MV-4-11 (cell line): Measurements from ENCODE around the gene NT5DC1.
"Not testable (repeated sequence)": the region's sequence is repeated elsewhere in the genome, so short reads cannot be mapped to it uniquely, and the experiment has no call there.

Source experiments
- DNase-seq: peaks from one replicate; lab custom pipeline; 2025; lab: John Stamatoyannopoulos, UW

The NT5DC1 gene

DNA sequence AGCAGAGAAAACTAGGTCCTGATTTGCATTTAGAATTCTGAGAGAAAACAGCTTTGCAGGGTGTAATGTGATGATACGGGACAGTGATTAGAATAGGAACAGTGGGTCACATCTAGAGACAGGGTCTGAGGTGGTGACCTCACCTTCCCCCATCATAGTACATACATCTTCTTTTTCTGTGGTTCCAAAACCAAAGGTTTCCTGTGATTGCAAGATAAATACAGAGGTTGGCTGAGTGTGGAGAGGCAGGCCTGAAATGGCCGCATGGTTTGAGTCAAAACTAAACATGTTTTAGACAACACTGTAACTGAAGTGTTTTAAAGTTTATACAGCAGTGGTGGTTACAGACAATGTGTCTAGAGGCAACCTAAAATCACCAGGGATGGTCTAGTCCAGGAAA is 10.4 kb upstream of the NT5DC1 start:
- no peak for DNase-seq

DNA sequence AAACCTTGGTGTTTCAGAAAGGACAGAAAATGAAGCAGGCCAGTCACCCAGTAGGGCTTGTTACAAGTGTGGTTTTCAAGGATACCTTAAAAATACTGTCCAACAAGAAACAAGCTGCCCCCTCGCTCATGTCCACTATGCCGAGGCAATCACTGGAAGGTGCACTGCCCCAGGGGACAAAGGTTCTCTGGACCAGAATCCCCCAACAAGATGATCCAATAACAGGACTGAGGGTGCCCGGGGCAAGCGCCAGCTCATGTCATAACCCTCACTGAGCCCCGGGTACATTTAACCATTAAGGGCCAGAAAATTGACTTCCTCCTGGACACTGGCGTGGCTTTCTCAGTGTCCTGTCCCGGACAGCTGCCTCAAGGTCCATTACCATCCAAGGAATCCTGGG is 6.6 kb upstream of the NT5DC1 start:
- no peak for DNase-seq

DNA sequence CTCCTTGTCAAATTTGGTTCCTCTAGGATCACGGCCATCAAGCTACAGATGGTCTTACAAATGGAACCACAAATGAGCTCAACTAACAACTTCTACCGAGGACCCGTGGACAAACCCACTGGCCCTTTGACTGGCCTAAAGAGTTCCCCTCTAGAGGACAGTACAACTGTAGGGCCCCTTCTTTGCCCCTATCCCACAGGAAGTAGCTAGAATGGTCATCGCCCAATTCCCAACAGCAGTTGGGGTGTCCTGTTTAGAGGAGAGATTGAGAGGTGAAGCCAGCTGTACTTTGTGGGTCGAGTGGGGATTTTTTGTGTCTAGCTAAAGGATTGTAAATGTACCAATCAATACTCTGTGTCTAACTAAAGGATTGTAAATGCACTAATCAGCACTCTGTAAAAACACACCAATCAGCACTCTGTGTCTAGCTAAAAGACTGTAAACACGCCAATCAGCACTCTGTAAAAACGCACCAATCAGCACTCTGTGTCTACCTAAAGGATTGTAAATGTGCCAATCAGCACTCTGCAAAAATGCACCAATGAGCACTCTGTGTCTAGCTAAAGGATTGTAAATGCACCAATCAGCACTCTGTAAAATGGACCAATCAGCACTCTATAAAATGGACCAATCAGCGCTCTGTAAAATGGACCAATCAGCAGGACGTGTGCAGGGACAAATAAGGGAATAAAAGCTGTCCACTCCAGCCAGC is 4.4 kb upstream of the NT5DC1 start:
- DNase-seq, result not testable (repeated sequence)

DNA sequence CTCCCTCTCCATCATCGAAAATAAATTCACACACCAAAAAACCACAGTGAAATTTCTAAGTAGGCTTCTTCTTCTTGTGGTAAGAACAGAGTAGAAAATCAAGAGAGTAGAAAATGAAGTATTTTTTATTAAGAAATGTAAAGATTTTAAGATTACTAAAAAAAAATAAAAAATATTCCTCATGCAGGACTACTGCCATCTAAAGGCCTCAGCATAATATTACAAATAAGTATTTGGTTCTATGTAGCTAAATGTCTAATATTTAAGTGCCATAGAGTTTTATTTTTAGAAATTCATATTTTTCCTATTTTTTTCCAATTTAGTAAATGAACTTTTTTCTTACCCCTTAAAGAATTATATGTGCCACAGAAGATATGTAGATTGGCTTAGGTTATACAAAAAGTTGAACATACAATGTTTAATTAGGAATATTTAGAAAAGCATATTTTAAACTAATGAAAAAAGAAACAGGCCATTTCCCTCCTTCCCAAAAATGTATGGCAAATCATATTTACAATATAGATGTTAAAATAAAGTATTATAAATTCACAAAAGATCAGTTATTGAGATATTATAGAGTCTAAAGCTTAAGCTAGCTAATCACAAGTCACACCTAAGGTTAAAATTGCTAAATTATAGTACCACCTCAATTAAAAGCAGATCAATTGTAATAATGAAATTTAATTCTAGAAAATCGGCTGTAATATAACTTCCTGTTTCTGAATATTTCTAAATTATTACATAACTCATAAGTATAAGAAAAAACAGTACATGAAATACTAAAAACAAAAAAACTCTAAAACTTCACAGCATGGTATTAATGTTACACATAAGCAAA is 3.5 kb upstream of the NT5DC1 start:
- DNase-seq, result no peak

DNA sequence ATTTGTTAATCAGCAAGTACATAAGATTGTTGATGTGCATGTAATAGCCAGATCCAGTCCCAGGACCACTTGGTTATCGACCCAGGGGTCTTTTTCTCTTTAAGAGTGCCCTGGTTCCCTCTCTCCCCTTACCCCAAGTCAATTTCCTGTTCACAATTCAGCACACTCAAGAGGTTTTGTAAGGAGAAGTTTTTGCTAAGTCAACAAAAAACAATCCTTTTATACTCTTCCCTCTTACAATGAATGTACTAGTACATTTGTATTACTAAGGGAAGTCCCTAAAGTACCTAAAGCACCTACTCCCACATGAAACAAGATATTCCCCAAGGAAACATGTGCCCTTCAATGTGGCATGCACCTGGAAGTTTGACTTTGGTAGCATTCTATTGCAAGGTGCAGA is 1.6 kb upstream of the NT5DC1 start:
- DNase-seq, result no peak

DNA sequence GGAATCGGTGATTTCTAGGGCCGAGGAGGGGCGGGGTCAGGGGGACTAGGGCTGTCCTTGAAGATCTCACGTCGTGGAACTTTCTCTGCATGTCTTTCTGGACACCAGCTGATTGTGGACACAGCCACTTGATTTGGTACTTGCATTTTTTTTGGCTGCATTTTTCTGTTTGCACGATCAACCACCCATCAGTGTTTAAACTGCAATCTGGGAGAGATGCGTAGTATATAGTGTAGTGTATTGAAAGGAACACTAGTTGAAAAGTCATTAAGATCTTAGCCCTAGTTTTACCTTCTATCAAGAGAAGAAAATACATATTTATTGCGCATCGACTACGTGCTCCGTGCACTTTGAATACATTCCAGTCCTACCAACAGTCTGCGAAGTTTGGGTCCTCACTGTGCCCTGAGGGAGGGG is 657 bp downstream of the NT5DC1 start:
- DNase-seq, result no peak

DNA sequence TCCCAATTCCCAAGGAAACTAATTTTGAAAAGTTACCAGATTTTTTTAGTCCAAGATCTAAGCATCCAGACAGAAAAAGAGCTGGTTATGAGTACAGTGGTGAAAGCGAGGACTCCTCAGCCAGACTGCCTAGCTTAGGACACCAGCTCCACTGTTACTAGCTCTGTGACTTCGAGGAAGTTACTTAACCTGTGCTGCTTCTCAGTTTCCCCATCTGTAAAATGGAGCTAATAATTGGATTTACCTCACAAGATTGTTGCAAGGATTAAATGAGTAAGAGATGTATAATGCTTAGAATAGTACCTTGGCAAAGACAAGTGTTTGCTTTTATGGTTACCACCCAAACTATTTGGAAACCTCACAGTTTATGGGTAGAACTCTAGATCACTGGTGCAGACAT is 1.1 kb downstream of the NT5DC1 start:
- DNase-seq, result no peak

DNA sequence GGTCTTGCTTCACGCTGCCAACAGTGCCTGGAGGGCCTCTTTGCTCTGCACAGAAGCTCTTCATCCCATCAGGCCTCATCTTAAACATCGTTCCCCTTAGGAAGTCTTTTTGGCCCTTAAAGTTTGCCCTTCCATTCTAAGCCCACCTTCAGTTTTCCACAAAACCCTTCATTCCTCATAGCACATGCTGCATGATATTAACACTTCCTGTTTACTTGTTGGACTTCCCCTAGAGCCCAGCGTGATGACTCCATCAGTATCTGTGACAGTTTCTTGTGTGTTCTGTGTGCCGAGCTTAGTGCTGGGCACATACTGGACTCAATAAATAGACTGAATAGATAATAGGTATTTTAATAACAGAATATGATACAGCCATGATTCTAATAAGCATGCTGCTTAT is 2.2 kb downstream of the NT5DC1 start:
- no peak for DNase-seq

DNA sequence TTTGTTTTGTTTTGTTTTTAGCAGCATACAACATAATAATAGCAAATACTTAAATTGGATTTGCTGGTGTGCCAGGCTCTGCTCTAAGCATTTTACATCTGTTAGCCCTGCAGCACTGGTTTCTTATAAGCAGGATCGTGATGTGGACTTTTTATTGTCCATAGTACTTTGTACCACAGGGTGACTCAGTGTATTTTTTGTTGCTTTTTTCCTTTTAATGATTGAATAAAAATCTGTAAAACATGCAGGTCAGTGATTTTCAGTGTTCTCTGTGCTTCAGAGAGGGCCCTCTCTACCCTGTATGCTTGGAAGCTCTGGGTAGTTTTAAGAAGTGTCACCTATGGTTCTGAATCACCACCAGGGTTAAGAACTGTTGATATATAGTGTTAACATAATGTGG is 4.0 kb downstream of the NT5DC1 start:
- DNase-seq, result no peak

DNA sequence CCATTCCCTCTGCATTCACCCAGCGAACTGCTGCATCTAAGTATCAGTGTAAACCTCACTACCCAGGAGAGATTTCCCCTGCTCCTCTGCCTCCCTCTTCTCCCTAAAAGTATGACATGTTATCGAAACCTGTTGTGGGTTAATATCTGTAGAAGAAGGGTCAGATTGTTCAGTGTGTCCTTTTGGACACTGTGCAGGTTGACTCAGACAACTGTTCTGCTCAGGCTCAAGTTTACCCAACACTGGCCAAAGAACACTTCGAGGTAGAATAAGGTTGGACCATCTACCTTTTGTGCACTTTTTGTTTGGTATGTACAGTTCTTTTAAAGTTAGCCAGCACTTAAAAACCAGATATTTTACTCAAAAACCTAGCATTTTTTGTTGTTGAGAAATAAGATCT is 4.6 kb downstream of the NT5DC1 start:
- no peak for DNase-seq

DNA sequence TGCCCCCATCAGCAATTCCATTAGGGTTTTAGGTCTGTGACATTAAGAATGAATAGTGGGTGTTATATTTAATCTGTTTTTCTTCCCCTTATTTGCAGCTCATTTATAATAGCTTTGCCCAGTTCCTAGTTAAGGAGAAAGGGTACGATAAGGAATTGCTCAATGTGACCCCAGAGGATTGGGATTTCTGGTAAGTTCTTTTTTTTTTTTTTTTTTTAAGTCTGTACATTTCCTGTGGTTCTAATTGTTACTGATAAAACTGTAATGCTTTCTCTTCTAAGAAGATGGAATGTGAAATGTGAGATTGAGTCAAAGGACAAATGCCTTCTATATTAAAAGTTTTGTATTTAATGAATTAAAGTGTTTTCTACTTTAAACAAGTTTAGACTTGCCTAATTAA is 5.5 kb downstream of the NT5DC1 start:
- no peak for DNase-seq

DNA sequence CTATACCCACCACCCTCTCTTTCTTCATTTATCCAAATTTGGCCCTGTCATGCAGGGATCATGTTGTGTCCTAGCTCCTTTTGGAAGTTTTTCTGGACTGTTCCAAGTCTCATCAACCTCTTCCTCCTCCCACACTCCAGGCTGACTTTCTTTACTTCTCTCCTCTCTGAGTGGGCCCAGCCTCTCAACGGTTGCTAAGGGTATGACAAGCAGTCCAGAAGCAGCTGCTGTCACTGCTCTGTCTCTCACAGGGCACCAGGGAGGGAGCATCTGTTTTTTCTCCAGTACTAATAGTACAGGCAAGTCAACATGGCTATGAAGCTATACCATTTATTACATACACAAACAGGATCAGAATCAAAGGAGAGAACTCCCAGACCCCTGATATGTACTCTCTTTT is 8.2 kb downstream of the NT5DC1 start:
- no peak for DNase-seq

DNA sequence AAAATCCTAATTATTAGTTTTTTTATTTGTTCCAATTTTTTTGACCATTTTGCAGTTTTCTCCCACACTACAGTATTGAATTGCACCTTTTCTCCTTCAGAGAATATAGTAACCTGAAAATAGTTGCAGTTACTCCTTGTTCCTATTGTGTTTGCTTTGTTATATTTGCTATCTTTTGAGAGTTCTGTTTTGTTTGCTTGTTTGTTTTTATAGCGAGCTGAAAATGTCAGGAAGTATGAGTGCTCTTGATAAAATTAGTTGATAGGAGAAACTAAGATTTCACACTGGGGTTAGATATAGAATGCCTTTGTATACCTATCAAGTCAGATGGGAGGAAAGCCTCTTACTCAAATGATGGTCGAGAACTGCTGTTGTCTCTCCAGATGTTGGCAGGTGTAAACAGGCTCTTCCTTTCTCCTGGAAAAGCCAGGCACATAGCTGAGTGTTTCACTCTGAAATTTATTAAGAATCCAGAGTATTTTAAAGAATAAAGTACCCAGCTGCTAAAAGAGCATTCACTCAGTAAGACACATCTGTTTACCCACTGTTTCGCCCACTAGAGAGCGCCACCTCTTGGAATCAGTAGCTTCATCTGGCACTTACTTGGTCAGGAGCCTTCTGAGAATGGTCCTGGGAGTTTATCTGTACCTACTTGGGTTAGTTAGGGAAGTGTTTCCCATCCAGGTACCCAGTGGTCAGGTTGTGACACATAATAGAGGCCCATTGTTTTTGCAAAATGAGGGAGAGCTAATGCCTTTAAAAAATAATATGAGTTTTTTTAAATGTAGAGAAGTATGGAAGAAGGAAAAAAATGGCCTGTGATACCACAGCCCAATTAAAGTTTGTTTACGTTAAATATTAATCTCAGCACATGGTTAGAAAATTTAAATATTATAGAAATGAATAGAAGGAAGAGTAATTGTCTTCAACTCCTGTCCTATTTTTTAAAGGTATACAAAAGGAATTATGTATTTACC is 11.2 kb downstream of the NT5DC1 start:
- DNase-seq, result no peak

DNA sequence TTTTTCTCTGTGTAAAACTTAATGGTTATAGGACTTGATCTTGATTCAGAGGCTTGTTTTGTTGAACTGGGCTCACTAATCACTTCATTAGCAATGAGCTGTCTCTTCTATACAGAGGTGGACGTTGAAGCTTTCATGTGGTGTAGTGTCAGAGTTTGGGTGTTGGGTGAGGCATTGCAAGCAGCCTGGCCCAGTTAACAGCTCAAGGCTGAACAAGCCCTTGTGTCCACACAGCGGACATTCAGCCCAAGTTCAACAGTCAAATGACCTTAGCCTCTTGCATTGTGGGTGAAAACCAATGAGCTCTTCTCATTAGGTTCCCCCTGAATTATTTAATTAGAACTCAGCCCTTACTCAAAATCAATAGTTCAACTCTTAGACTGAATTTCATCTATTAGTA is 12.7 kb downstream of the NT5DC1 start:
- no peak for DNase-seq

DNA sequence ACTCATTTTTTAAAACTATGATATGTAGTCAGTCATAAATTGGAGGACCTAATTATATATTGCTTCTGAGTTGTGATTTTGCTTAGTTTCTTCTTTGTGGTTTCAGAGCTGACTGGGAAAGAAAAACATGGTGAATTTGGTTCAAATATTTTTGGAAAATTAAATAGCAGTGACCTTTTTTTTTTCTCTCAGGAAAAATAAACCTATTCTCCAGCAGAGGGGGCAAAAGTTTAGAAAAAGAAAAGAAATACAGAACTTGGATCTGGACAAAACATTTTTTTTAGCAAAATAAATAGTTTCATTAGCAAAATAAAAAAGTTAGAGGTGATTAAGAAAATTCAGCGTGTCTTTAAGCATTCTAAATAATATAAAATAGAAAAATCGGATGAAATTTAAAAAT is 15.1 kb downstream of the NT5DC1 start:
- DNase-seq, result no peak

DNA sequence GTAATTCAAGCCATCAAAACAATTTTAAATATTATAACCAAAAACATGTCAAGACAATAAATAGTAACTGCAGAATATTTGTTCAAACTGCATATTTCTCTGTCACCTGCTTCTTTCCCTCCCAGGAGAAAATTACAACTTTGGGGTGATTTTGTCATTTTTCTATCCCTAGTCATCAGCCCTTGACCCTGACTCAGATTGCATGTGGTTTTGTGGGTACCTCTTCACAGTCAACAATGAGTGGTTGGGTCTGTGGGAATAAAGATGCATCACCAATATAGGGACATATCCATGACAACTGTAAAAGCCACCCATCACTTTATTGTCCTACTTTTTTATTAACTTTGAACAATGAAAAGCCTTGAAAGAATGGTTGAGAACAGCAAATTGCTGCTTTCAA is 18.0 kb downstream of the NT5DC1 start:
- no peak for DNase-seq

DNA sequence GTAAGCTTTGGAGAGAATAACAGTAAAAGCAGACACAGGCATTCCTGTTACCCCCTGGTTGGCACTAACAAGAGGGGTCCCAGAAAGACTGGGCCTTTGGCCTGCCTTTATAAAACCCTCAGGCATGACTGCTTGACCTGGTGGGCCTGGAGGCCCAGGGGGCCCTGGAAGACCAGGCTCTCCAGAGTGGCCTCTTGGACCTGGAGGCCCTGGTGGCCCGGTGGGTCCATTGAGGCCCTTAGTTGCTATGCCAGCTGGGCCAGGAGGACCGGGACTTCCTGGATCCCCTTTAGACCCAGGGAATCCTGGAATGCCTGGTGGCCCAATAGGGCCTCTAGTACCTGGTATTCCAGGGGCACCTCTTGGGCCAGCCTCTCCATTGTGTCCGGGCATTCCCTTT is 19.8 kb downstream of the NT5DC1 start:
- DNase-seq, result no peak

DNA sequence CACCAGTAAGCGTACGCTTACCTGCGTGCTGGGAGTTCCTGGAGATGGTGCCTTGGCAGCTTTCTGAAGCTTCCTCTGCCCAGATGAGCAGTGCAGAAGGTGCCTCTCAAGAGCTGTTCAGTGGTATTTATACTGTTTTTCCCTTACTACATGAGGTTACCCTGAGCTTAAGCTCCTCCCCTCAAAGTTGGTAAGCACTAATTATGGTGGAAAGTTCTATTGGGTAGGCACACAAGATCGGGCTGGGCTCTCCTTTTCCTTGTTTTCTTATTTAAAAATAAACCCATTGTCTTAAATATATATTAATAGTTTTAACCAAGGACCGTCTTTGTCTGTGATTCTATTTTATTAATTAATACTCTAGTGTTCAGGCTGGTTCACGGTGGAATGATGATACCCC is 25.4 kb downstream of the NT5DC1 start, which contains the start of gene COL10A1:
Gene COL10A1, minus strand, starts transcription at position 101 of the 400 bp plus-strand sequence. CDS start 640 bp downstream, outside the sequence.
- no peak for DNase-seq

DNA sequence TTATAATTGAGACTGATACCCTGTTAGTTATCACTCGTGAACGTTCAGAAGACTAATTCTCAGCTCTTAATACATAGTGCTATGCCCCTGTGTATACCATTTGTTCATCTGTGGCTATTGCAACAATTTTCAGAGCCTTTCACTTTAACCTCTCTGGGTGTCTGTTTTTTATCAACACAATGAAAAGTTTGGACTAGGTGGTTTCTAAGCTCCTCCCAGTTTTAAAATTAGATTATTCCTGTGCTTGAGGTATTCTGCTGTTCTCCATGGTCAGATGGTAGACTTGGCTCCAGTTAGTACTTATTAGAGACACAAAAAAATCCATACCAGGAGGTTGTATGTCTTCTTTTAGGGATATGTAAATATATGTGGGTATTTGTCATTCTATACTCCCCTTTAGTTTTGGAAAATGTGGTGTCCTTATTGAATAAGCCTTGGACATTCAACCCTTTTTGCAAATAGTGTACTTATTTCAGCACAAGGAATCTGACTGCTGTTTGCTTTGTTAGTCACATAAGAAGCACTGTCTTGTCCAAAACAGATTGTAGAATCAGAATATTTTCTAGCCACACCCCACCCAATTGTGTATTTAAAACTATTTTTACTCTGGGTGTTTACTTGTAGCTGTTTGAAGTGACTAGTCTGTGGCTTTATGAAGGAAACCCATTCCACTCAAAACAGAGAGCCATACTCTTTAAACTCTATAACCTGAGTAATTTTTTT is 27.3 kb downstream of the NT5DC1 start:
- DNase-seq, result no peak

DNA sequence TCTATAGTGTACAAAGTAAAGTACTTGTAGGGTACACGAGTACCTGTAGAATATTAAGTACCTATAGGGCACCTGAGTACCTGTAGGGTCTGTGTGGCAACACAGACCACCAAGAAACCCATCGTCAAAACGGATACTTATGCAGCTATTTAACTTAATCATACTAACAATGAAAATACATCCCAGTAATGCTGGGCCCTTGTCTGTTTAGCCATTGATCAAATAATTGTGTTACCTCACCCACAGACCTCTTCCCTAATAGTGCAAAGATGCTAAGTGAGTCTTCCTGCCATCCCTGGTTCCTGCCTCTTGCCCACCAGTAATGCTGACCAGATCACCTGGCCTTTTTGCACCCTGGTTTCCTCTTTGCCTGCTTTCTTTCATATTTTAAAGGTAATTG is 32.8 kb downstream of the NT5DC1 start:
- no peak for DNase-seq

DNA sequence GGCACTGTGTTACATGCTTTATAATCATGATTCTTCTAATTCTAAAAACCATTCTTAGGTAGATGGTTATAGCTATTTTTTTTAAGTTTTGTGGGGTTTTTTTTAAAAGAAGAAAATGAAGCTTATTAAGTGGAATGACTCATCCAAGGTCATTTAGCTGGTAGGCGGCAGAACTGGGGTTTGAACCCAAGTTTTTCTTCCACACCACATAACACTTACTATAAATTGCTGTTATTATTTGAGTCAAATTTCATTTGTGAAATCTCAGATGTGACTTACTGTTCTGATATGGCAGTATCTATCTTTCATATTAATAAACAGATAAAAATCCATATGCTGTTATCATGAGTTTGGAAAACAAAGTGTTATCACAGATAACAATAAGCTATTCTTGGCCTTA is 35.7 kb downstream of the NT5DC1 start:
- no peak for DNase-seq

DNA sequence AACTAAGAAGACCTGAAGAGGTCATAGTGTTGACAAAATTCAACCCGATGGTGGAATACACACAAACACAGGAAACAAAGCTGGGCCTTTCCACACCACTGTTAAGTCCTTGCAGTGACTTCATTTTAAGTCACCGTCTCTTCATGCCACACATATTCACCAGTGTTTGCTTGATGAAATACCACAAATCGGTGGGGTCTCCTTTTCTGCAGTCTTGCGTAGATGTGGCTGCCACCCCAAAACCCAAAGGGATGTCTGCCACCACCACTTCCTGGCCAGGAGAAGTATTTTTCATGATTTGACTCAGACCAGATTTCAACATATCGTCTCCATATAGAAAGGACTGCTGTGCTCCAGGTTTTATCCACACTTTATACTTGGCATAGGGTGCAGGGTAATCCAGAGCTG is 36.3 kb downstream of the NT5DC1 start:
- peak; percentile 50 for DNase-seq
